HG02973 (cell line): ENCODE data around the gene PELO.
"Not testable (repeated sequence)": the region's sequence is repeated elsewhere in the genome, so short reads cannot be mapped to it uniquely, and the experiment has no call there.

Experiments
- ATAC-seq: cut with Tn5 transposase; IDR thresholded peaks from one replicate; pipeline ENCODE4 v1.9.1; 2021; ENCODE audit warnings: moderate library complexity; ENCODE audit not compliant: unreplicated experiment

The PELO gene

DNA sequence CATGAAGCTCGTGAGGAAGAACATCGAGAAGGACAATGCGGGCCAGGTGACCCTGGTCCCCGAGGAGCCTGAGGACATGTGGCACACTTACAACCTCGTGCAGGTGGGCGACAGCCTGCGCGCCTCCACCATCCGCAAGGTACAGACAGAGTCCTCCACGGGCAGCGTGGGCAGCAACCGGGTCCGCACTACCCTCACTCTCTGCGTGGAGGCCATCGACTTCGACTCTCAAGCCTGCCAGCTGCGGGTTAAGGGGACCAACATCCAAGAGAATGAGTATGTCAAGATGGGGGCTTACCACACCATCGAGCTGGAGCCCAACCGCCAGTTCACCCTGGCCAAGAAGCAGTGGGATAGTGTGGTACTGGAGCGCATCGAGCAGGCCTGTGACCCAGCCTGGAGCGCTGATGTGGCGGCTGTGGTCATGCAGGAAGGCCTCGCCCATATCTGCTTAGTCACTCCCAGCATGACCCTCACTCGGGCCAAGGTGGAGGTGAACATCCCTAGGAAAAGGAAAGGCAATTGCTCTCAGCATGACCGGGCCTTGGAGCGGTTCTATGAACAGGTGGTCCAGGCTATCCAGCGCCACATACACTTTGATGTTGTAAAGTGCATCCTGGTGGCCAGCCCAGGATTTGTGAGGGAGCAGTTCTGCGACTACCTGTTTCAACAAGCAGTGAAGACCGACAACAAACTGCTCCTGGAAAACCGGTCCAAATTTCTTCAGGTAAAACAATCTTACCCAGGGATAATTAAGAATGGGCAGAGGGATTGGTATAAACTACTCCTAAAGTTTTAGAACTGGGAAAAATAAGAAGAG is 12.9 kb downstream of the PELO start:
- peak; percentile 40 for ATAC-seq

DNA sequence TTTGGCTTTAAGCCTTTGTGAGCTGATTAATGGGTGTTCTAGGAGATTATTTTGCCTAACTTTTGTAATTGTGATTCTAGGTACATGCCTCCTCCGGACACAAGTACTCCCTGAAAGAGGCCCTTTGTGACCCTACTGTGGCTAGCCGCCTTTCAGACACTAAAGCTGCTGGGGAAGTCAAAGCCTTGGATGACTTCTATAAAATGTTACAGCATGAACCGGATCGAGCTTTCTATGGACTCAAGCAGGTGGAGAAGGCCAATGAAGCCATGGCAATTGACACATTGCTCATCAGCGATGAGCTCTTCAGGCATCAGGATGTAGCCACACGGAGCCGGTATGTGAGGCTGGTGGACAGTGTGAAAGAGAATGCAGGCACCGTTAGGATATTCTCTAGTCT is 13.6 kb downstream of the PELO start:
- no peak for ATAC-seq

DNA sequence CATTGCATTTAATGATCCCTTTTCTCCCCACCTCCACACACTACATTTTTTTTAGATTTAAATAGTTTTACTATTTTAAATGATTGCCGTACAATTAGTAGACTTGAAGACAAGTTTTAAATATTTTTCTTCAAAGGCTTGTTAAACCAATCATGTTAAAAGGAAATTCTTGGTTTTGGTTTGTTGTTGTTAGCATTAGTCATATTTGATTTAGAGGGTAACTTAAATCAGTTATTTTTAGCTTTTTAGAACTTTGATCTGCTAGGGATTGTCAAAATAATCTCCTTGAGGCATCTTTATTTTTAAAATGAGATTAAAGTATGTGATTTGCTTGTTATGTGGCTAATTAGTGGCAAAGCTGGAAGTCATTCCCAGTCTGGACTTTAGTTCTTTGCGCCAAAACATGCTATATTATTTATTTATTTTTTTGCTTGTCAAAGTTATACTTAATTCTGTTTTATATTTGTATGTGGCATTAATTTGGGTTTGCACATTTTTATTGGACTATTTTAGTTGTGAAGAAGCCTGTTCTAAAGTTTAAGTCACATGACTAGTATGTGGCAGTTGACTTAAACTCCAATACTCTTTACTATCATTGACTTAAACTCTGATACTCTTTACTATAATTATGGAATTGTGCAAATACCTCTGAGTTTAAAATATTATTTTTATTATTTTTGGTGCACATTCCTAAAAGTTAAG is 14.7 kb downstream of the PELO start:
- ATAC-seq, result no peak

DNA sequence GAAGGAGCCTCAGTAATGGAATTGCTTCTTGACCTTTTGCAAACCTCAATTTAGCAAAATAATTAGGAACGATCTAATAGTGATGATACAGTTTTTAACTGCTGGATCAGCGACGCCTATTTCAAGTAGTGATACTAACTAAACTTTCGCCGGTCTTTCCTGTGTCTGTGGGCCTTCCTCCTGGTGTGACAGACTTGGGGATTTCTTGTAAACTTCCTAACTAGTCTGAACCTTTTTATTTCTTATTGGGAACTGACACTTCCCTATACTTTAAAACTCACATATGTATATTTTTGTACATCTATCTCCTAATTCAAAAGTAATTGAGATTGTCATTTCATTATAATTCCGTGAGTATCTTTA is 15.2 kb downstream of the PELO start:
- no peak for ATAC-seq

DNA sequence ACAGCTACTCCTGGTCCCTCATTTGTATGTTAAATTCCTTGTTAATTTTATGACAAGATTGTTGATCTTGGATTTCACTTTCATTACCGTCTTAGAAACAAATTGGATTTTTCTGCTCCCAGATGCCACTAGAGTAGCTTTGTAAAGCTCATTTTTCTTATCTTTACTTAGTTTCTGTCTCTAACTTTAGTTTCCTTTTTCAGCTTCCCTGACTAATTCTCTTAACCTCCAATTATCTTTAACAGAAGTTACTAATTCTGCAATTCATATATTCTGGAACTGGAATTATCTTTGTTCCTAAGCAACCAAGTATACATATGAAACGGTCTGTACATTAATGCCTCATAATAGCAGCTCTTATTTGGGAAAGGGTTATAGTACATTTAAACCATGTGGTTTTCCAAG is 16.7 kb downstream of the PELO start:
- ATAC-seq, result no peak

DNA sequence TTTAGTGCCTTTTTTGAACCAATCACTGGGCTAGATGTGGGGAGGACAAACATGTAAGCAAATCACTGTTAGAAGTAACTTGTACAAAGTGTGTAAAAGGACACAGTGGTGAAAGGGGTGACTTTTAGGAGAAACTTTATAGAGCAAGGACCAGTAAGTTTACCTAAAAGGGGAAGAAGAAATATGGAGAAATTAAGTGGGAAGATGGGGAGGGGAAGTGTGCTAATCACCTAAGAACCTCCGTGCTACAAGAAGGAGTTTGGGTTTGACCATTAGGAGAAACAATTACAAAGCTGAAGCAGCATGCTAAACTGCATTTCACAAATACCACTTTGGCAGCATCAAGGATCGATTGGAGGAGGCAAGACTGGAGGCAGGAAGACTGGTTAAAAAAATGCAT is 17.3 kb downstream of the PELO start:
- ATAC-seq, result no peak

DNA sequence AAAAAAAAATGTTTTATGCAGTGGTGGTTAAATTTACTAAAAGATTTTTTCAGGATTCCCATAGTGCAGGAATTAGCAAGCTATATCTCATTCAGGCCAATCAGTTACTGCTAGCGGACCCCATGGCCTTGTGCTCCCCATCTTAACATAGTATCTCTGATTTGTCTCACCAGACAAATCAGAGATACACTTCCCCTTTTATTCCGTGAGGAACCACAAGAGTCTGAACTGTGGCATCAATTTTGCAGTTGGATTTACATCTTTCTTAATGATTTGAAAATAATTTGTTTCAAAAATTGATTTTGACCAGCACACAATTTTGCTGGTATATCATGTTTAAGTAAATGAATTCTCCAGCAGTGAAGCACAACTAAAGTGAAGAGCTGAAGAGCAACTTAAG is 17.9 kb downstream of the PELO start:
- ATAC-seq, result no peak

DNA sequence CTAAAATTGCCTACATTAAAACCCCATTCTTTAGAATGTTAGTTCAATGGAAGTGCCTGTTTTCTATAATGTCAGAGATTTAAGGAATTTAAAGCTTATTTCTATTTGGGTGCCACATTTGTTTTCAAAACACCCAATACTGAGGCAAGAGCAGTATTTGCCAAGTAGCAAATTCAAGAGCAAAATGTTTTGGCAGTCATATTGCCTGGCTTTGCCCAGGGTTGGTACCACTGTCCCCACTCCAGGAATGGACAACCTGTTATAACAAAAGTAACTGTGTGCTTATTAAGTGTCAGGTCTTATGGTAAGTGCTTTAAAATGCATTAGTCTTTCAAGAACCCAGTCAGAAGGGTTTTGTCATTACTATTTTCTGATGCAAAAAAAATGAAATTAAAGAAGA is 19.3 kb downstream of the PELO start:
- ATAC-seq, result no peak

DNA sequence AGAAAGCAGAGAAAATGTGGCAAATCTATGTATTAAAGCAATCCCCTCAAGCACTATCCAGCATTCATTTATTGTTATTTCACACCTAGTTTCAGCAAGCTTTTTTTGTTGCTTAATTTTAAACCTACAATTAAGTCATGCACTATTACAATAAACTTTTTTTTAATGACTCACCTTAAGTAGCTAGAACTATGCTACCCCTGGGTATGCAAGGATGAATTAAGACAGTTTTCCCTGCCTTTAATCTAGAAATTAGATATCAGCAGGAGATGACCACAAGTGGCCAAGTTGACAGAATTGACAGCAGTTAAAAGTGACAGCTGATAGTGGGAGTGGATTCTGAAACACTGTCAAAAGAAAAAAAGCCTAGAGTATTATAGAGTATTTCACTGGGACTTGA is 20.0 kb downstream of the PELO start:
- no peak for ATAC-seq

DNA sequence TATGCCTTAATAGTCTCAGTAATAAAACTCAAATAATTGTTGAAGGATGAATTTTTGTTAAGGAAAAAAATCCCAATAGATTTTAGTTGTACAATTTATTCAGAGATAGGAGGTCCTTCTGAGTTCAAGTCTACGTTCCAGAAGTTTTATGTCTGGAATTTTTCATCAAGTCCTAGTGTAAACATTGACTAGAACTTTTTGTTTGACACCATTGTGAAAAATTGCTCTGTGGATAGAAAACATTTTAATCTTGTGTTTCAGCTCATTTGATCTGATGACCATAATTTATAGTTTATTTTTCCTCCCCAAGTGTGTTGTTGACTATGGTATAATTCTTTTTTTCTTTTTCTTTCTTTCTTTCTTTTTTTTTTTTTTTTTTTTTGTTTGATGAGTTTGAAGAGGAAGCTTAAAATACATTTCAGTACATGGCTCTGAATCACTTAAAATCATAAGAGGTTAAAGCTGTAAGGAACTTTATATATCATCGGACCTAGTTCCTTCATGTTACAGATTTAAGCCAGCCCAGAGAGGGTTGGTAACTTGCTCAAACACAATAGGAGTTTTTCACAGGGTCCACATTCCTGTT is 20.7 kb downstream of the PELO start:
- ATAC-seq, result no peak

DNA sequence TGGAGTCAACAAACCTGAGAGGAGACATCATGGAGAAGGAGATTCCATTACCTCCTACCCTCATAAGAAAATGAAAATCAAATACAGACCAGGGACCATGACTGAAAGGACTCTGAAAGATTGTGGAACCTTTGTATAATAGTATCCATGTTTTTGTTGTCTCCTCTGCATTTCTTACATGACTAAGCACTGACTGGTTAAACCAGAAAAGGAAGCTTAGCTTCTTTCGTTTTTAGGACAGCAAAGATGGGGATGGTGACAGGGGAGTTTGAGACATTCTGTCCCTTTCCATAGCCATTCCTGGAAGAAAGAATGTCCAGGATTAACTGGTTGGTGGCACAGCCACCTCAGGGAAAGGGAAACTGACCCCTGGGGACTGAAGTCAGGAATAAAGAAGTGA is 22.2 kb downstream of the PELO start:
- no peak for ATAC-seq

DNA sequence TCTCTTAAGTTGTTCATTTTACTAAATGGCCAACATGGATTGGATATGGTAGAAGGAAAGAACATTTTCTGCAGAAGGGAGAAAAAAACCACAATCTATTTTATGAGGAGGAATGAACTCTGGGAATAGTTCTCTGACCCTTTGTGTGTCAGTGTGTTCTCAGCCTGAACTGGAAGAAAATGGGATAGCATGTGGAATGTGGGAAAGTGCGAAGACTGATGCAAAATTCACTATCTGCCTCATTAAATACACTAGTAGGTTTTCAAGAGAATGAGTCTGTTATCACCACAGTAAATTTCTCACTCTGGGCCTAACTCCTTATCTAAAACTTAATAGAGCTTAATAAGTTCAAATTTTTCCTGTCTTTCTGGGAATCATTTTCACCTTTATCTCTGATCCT is 22.7 kb downstream of the PELO start:
- ATAC-seq, result no peak

DNA sequence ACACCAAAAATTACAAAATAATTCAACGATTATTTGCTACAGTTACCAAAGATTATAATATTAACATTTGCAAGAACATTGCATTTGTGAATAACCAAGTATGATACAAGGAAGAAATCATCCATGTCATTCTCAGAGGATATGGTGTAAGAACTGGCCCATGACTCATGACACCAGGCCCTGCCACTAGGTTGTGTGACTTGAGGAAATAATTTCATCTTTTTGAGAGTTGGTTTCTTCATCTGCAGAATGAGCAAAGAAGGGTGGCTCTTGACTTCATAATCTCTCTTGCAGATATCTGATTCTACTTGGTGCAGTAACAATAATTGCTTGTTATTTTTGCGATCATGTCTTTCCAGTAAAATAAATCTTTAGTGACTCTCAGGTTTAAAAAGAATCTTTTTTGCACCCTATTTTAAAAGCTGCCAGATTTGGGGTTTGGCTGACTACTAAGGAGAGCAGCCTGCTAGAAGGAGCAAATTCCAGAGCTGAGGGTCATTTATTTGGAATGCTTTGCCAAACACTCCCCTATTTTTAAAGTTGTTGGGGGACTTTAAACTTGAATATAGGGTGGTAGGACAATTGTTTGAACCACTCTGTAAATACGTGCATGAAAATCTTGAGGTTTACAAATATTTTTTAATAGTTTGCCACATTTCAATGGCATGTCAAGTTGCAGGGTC is 23.5 kb downstream of the PELO start:
- no peak for ATAC-seq

DNA sequence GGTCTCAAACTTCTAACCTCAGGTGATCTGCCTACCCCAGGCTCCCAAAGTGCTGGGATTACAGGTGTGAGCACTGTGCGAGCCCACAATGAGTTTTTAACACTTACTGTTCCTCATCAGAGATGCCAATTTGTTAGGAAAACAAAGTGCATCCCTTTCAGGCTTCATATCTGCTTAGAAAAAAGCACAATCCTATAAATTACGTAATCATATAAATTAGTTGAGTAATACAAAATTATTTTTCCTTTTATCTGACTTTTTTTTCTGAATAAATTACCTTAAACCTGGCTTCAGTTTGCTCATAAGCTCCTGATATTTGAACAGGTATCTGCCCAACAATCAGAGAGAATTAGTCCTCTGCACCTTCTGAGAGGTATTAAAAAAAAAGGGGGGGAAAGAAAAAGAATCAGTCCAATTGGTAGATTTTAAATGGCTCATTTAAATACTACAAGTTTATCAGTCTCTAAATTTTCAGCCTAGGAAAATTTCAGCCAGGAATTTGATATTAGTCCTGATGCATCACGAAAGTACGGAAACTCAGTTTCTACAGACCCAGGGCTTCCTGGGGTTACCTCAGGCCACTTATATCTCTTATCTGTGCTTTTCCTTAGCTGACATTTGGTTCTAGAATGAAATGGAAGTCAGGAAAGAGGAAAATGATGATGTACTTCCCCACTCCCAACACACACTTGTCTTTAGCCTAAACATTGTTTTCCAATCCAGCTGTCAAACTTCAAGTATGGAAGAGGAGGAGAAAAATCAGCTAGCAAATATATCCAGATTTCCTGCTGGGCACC is 26.8 kb downstream of the PELO start:
- no peak for ATAC-seq

DNA sequence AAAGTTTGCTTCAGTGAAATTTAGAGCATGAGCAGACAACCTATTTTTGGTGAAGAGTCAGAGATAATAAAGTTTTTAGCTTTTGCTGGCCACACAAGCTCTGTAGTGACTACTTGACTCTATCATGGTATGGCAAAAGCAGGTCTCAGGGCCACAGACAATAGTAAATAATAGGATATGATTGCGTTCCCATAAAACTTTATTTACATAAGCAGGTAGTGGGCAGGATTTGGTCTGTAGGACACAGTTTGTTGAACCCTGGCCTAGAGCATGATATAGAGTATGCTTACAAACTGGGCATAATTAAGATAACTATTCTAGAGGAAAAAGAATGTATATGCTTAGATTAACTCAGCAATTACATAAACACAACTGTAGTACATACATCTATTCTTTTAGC is 30.1 kb downstream of the PELO start:
- no peak for ATAC-seq

DNA sequence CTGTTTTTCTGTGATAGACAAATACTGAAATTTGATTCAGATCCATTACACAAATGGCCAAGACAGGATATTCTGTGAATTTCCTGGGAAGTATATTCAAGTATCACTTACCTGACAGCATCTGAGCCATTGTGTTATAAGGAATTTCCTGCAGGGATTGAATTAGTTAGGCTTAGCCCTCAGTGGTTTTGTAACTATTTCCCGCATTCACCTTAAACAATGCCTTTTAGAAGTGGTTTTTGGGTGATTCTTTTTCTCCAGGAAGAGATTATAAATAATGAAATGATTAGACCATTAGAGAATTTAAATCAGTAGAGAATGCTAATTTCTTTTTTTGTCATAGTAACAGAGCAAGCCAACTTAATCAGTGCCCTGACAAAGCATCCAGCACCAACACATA is 30.6 kb downstream of the PELO start:
- no peak for ATAC-seq

DNA sequence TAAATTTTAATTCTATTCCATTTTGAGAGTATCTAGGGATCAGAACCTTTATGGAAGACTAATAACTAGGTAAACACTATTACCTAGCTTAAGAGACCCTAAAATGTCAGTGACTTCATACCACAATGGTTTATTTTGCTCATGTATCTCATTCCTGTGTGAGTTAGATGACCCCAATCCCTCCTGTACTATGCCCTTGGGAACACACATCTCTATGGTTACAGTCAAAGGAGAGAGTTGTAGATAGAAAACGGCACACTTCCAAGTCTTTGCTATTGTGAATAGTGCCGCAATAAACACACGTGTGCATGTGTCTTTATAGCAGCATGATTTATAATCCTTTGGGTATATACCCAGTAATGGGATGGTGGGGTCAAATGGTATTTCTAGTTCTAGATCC is 31.1 kb downstream of the PELO start:
- ATAC-seq, result not testable (repeated sequence)

DNA sequence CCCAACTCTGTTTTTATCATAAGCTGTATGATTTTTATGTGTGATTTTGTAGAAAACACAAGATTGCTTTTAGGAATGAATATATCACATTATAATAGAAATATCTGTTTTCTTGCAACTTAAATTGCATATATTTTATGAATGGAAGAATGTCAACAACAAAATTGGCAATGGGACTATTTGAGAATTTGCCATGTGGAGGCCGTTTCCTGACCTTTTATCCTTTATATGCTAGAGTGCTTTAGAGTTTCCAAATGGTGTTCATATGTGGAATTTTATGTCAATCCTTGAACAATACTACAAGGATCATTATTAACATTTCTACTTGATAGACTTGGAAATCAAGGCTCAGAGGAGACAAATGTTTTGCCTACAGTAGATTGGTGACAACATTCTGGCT is 34.2 kb downstream of the PELO start:
- no peak for ATAC-seq

DNA sequence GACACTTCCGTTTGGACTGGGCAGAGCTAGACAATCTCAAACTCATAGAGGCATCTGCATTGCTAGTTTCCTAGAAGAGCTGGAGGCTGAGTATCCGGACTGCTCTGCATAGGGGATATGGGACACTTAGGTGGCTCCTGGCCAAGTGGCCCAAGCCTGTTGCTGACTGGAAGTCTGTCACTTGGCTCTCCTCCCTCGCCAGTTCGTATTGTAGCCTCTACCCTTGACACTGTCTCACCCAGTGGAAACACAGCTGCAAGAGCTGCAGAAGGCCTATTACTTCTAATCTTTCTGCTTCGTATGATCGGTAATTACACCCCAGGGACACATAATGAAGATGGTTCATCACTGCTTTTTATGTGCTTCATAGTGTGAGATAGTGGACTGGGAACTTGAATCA is 34.7 kb downstream of the PELO start:
- no peak for ATAC-seq

DNA sequence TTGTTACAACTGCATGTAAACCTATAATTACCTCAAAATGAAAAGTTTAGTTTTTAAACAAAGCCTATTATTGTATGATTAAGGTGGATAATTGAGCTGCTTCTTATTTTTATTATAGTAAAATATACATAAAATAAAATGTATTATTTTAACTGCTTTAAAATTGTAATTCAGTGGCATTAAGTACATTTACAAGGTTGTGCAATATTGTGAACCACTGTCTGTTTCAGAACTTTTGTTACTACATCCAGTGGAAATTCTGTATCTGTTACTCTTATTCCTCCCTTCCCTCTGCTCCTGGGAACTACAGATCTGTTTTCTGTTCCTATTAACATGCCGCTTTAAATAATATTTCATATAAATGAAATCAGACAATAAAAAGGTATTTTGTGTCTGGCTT is 37.1 kb downstream of the PELO start:
- ATAC-seq, result no peak

DNA sequence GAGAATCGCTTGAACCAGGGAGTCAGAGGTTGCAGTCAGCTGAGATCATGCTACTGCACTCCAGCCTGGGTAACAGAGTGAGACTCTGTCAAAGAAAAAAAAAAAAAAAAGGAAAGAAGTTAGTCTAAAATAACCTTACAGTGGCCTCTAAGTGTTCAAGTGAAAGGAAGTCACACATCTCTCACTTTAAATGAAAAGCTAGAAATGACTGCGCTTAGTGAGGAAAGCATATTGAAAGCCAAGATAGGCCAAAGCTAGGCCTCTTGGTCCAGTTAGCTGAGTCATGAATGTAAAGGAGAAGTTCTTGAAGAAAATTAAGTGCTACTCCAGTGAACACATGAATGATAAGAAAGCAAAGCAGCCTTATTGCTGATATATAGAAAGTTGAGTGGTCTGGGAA is 38.1 kb downstream of the PELO start:
- peak; percentile 92 for ATAC-seq
